Psoas muscle (tissue), 8 donors: ENCODE results near the gene FILIP1. TPM values are rescaled to one million over a fixed set of nuclear protein-coding genes. Genes with fewer than 3 reads are reported as not detected.

ENCODE experiments used
- ATAC-seq, 4 donors: fragments of 200-7000 bp; cut with Tn5 transposase; one replicate each; pipeline ENCODE4 v1.9.1; 2020; ENCODE audit warnings: moderate library complexity in 3 of 4, mild to moderate bottlenecking in 2 of 4
- DNase-seq, 2 donors: peaks; one replicate each; pipeline ENCODE4 v3.0.0-alpha.2; 2020
- H3K27ac ChIP-seq: fragments of 200-600 bp; one replicate; pipeline ENCODE4 v1.8.0; 2022
- H3K27me3 ChIP-seq, 3 donors: fragments of 200-600 bp in 1 of 3; one replicate each; pipeline versions ENCODE4 v1.6.1 to v1.8.0; 2013 to 2022; ENCODE audit warnings: low read length in 2 of 3, mild to moderate bottlenecking in 2 of 3, moderate library complexity in 1 of 3; ENCODE audit not compliant: insufficient read depth in 3 of 3
- H3K36me3 ChIP-seq, 2 donors: fragments of 200-600 bp in 1 of 2; one replicate each; pipeline versions ENCODE4 v1.6.1 to v1.8.0; 2013 to 2022; ENCODE audit warnings: low read depth in 1 of 2, mild to moderate bottlenecking in 1 of 2, moderate library complexity in 1 of 2; ENCODE audit not compliant: insufficient read depth in 1 of 2
- H3K4me1 ChIP-seq: fragments of 200-600 bp; one replicate; pipeline ENCODE4 v1.8.0; 2022
- H3K4me3 ChIP-seq: fragments of 200-600 bp; one replicate; pipeline ENCODE4 v1.8.0; 2022; ENCODE audit warnings: mild to moderate bottlenecking
- H3K9me3 ChIP-seq: fragments of 200-600 bp; one replicate; pipeline ENCODE4 v1.8.0; 2022
- CTCF ChIP-seq: fragments of 200-600 bp; IDR thresholded peaks from one replicate; pipeline ENCODE4 v1.8.0; 2022; ENCODE audit warnings: antibody characterized with exemption
- WGBS, 3 donors: extraction: QIAGEN DNeasy Blood & Tissue Kit; methylation state at CpG; one replicate each; pipeline versions ENCODE4 v1.1.6 to v1.1.7; 2013; 5-methylcytosine and 5-hydroxymethylcytosine counted together
- intact Hi-C, 2 donors: fragments of 100-400 bp; cut with DNase I; formaldehyde crosslinking; loops; one replicate each; pipeline versions ENCODE4 v1.11.0 to v1.14.2; 2022
- polyA plus RNA-seq, 3 donors: library from polyadenylated mRNA; stranded (reverse); fragments of 200-250 nt; gene quantifications; one replicate each; pipeline ENCODE4 v1.2.3, GENCODE V29; 2013
- total RNA-seq, 4 donors: library from RNA; stranded (reverse); fragmentation: NEBNext Ultra II Directional in 2 of 4; extraction: Animal tissue kit (Norgen Biotek cat#: 25700) in 2 of 4; gene quantifications; one replicate each; pipeline versions ENCODE4 v1.2.1 to v1.2.4, GENCODE V29; 2021 to 2023
- donor health status: healthy with polysubstance abuse.
- donor health status: DM: no; HTN: no; CAD: no; lungs with moderate emphysema.
- donor health status: Bipolar disorder and iron deficiency.
- donor health status: healthy.
- donor health status: DM: yes; HTN: yes; CAD: no.
- donor health status: DM: no; HTN: no; CAD: no.
- donor health status: DM: no; HTN: no; CAD: no.
- donor health status: DM: yes; HTN: yes; CAD: no.

Gene FILIP1
- total and polyA plus RNA-seq, 7 donors = 2.8 to 129 (median 71.5) TPM

- intact Hi-C loops = no loop called here
Measured at GRCh38 chr6:75393806-75394205, 99.8 kb downstream of the FILIP1 start.

GRCh38 chr6:75391276-75391675, 102.3 kb downstream of the FILIP1 start:
- Histone ChIP-seq H3K27ac (no peak overlapping the region), H3K27me3 (no peaks in the 10 kb centered on the region), H3K9me3 (no peaks in the 10 kb centered on the region), H3K36me3 (no peaks in the 10 kb centered on the region), H3K4me1 (peaks cover 54% of the 10 kb centered on the region), H3K4me3 (no peak overlapping the region)
- DNase-seq = no peak
- no peak for ATAC-seq
- 27 to 41% (median 32%) methylated on average over 1 of the region's 1 CpG for WGBS, 3 donors
- no peak for TF ChIP-seq CTCF
- intact Hi-C loops = no loop called here

More at GRCh38 chr6:75393806-75394205, 99.8 kb downstream of the FILIP1 start:
- Histone ChIP-seq H3K4me1 (peaks cover 68% of the 10 kb centered on the region), H3K27me3 (no peaks in the 10 kb centered on the region), H3K4me3 (no peak overlapping the region), H3K9me3 (no peaks in the 10 kb centered on the region), H3K36me3 (no peaks in the 10 kb centered on the region), H3K27ac (no peak overlapping the region)
- ATAC-seq (no peak), DNase-seq (no peak)
- TF ChIP-seq CTCF = no peak

GRCh38 chr6:75386050-75386770, 107.4 kb downstream of the FILIP1 start:
- Histone ChIP-seq H3K27ac (peak overlapping the region; percentile 80), H3K27me3 (no peaks in the 10 kb centered on the region), H3K36me3 (no peaks in the 10 kb centered on the region), H3K4me1 (peaks cover 51% of the 10 kb centered on the region), H3K4me3 (no peak overlapping the region), H3K9me3 (no peaks in the 10 kb centered on the region)
- no peak for DNase-seq
- peak; percentile 68 to 97 (median 88) for ATAC-seq
- 55 to 80% (median 74%) methylated on average over 8 of the region's 8 CpGs for WGBS, 3 donors
- no peak for TF ChIP-seq CTCF
- intact Hi-C loops = loop anchor here in 1 of 2 donors (5.0 kb wide), 1 partner anchor 51 kb away; no protein-coding TSS in a partner anchor

- no peak for ATAC-seq
- no peak overlapping the region for H3K4me3 ChIP-seq
- no peaks in the 10 kb centered on the region for H3K27me3 ChIP-seq
Measured at GRCh38 chr6:75384116-75384515, 109.5 kb downstream of the FILIP1 start.

More at GRCh38 chr6:75384116-75384515, 109.5 kb downstream of the FILIP1 start:
- Histone ChIP-seq H3K27ac (peak overlapping the region; percentile 48), H3K4me1 (peaks cover 42% of the 10 kb centered on the region), H3K9me3 (no peaks in the 10 kb centered on the region), H3K36me3 (no peaks in the 10 kb centered on the region)
- DNase-seq = no peak
- no peak for TF ChIP-seq CTCF
- intact Hi-C loops = no loop called here
